HG02588 (cell line): ENCODE results near the gene PDE11A.
"Not testable (repeated sequence)": the region's sequence is repeated elsewhere in the genome, so short reads cannot be mapped to it uniquely, and the experiment has no call there.

Experiments used
- ATAC-seq: cut with Tn5 transposase; IDR thresholded peaks from one replicate; pipeline ENCODE4 v1.9.1; 2021; ENCODE audit warnings: mild to moderate bottlenecking, moderate library complexity; ENCODE audit not compliant: unreplicated experiment

PDE11A gene

GRCh38 chr2:178012639-178013038 is 59.9 kb downstream of the PDE11A start:
- no peak for ATAC-seq

GRCh38 chr2:178009813-178010212 is 62.8 kb downstream of the PDE11A start:
- ATAC-seq: no peak

- ATAC-seq: no peak
These were observed 63.8 kb downstream of the PDE11A start for GRCh38 chr2:178008636-178009289.

GRCh38 chr2:178006710-178007109 is 65.9 kb downstream of the PDE11A start:
- no peak for ATAC-seq

- ATAC-seq: no peak
These were observed 66.8 kb downstream of the PDE11A start for GRCh38 chr2:178005756-178006155.

GRCh38 chr2:178002038-178002437 is 70.5 kb downstream of the PDE11A start:
- ATAC-seq: no peak

GRCh38 chr2:177998996-177999395 is 73.6 kb downstream of the PDE11A start:
- ATAC-seq: no peak

- ATAC-seq: no peak
These were observed 74.6 kb downstream of the PDE11A start for GRCh38 chr2:177998006-177998405.

GRCh38 chr2:177992992-177993391 is 79.6 kb downstream of the PDE11A start:
- no peak for ATAC-seq

- ATAC-seq: no peak
These were observed 83.3 kb downstream of the PDE11A start for GRCh38 chr2:177989029-177989885.

- ATAC-seq: no peak
These were observed 87.8 kb downstream of the PDE11A start for GRCh38 chr2:177984749-177985148.

- ATAC-seq: peak; percentile 82
These were observed 89.3 kb downstream of the PDE11A start for GRCh38 chr2:177983183-177983788.

- no peak for ATAC-seq
These were observed 99.8 kb downstream of the PDE11A start for GRCh38 chr2:177972782-177973181.

GRCh38 chr2:177972123-177972522 is 100.5 kb downstream of the PDE11A start:
- ATAC-seq: no peak

GRCh38 chr2:177970670-177971454 is 101.7 kb downstream of the PDE11A start:
- ATAC-seq: no peak

- ATAC-seq: no peak
These were observed 107.7 kb downstream of the PDE11A start for GRCh38 chr2:177964892-177965291.

- no peak for ATAC-seq
These were observed 120.4 kb downstream of the PDE11A start for GRCh38 chr2:177952151-177952550.

GRCh38 chr2:177947598-177947997 is 125.0 kb downstream of the PDE11A start:
- not testable (repeated sequence) for ATAC-seq

- ATAC-seq: not testable (repeated sequence)
These were observed 128.0 kb downstream of the PDE11A start for GRCh38 chr2:177944530-177944929.

- no peak for ATAC-seq
These were observed 129.8 kb downstream of the PDE11A start for GRCh38 chr2:177942731-177943130.

- ATAC-seq: no peak
These were observed 133.4 kb downstream of the PDE11A start for GRCh38 chr2:177939211-177939610.
